ENCODE data around the gene ALCAM.
"Not testable (repeated sequence)": the region's sequence is repeated elsewhere in the genome, so short reads cannot be mapped to it uniquely, and the experiment has no call there.

Gene ALCAM

DNA sequence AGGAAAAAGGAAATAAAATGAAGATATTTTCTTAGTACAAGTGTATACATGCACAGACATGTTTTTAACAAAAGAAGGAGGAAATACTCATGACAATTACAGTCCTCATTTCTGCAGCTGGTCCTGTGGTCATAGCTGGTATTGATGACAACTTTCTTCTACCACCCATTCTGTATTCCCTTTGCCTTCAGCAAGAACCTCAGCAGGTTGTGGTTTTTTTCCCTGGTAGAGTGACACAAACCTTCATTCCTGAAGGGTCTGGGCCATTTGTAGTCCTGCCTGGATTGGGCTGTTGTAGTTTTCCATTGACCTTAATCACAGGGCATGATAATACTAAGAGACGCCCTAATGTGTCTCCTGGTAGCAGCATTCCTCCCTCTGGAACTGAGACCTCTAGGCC lies 235.0 kb downstream of the ALCAM start:
- DNase-seq: not testable (repeated sequence)

DNA sequence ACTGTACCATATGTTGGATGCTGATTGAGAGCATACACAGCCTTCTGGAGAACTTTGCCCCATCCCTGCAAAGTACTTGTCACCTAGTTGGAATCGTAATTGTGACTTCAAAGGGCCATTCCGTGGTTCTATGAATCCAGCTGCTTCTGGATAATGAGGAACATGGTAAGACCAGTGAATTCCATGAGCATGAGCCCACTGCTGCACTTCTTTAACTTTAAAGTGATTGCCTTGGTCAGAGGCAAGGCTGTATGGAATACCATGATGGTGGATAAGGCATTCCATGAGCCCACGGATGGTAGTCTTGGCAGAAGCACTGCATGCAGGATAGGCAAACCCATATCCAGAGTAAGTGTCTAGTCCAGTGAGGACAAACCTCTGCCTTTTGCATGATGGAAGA lies 235.6 kb downstream of the ALCAM start:
- DNase-seq: not testable (repeated sequence)

DNA sequence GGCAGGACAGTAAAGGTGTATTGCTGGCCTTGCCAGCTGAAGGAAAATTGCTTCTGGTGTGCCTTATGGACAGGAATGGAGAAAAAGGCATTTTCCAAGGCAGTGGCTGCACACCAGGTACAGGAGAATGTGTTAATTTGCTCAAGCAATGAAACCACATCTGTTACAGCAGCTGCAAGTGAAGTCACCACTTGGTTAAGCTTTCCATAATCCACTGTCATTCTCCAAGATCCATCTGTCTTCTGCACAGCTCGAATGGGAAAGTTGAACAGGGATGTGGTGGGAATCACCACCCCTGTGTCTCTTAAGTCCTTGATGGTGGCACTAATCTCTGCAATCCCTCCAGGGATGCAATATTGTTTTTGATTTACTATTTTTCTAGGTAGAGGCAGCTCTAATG lies 236.8 kb downstream of the ALCAM start:
- not testable (repeated sequence) for DNase-seq

DNA sequence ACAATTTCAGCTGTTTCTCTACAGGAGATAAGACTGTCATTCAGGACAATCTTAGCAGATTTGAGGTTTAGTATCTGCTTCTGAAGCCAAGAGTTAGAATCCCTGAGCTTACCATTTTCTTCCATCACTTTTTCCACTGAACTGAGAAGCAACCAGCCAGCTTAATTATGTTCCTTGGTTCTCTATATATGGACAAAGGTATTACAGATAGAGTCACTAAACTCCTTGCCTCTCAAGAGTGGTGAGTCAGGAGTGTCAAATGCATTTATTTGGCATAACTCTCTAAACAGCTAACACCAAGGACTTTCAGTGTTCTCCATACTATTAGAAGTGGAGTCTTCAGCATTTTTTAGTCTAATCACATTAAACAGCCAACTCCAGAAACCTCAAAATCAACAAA lies 239.3 kb downstream of the ALCAM start:
- no peak for DNase-seq

DNA sequence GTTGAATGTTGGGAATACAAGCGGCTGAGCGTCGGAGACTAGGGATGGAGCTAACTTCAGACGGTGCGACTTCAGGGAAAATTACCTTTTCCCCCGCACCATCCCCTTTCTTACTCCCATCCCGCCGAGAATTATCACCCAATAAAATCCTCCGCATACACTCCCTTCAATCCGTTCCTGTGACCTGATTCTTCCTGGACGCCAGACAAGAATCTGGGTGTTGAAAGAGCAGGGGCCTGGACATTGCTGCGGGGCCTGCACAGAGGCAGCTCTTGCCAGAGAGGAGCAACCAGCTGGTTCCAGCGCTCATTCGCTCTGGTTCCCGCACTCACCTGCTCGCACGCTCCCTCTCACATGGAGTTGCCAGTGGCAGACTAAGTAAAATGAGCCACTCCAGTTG lies 241.9 kb downstream of the ALCAM start:
- no peak for DNase-seq

DNA sequence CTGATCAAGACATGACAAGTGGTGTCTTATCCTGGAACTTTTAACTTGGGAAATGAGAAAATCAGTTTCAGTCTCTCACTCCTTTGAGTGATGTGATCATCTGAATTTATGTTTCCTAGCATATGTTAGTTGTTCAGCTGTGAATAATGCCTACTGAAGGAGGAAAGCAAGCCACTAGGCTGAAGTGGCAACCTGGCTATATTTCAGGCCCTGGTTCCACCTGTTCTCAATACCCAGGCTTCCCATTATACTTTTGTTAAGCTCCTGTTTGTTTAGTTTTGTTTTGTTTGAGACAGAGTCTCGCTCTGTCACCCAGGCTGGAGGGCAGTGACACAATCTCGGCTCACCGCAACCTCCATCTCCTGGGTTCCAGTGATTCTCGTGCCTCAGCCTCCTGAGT lies 243.8 kb downstream of the ALCAM start:
- no peak for DNase-seq

DNA sequence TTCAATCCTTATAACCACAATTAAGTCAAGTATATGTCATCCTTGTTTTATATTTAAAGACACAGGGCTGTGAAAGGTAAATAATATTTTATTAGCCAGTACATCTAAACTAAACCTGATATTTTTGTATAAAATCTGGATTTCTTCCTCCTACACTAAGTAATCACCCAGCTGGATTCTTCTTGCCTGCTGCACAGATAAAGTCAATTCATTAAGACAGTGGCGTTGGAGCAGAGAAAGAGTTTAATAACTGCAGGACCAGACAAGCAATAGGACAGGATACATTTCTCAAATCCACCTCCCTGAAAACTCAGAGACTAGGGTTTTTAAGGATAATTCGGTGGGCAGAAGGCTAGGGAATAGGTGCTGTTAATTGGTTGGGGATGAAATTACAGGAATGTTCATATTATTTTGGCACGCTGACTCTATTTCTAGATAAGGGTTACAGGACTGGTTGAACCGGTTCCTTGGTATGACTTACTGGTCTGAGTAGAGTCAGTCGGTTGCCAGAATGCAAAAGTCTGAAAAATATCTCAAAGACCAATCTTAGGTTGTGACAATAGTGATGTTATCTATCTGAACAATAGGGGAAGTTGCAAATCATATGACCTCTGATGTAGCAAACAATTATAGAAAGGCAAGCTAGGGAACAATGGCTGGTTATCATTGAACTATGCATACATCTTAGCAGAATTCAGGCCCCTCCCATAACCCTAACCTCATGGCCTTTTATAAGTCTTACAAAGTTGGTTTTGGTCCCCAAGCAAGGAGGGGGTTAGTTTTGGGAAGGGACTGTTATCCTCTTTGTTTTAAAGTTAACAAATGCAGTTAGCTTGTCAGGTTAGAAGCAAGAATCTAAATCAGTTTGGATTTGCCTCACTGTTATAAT lies 244.8 kb downstream of the ALCAM start:
- no peak for DNase-seq

DNA sequence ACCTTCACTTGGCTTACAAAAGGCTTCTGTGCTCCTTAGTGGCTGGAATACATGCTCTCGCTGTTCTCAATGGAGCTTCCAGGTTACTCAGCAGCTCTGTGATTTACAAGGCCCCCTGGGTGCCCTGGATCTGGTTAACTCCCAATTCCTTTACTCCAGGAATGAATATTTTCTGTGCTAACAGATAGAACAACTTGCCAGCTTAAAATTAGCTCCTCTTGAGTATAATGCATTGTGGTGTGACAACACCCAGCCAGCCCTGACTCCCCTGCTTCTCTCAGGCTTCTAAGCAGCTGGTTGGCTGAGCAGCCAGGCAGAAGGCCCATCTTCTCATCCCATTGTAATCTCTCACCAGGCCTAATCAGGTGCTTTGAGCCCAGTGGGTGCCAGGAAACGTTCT lies 246.4 kb downstream of the ALCAM start:
- DNase-seq: no peak

DNA sequence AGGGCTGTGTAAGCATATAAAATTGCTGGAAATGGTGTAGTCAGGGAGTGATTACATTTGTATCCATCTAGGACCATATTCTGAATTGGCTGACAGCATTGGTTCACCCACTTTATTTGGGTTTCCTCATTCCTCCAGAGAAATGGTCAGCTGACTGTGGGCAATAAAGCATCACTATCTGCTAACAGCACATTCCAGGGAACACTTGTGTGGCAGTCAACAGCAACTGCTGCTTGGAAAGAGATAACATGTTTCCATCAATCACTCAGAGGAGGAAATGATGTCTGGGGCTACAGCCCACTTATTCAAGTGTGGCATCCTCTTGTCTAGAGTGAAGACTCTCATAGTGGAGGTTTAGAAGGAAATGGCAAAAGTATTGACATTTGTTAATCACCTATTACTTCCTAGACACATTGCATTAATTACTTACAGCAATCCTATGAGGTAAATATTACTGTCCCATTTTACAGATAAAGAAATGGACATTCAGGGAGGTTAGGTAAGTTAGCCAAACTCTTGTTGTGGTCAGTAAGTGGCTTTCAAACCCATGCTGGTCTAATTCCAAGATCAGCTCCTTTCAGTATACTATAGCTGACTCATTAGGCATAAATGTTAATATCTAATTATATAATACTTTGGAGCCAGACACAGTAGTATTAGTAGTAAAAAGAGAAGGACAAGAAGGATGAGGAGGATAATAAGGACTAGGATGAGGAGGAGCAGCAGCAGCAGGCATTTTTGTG lies 247.8 kb downstream of the ALCAM start:
- no peak for DNase-seq

DNA sequence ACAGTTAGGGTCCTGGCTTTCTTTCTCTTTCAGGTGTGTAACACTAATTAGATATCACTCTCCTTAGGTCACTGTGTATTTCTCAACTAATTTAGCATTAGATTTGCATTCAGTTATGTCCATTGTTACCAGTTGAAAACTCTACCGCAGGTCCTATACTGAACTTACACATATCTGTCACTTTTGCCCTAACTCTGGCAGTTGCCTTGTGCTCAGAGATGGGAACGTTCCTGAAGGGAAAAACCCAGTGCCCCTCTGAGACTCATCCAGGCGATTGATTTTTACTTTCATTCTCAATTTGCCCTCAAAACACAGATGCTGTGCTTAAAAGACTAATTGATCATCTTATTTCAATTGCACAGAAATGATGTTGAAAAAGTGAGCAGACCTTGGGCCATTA lies 249.1 kb downstream of the ALCAM start:
- no peak for DNase-seq

DNA sequence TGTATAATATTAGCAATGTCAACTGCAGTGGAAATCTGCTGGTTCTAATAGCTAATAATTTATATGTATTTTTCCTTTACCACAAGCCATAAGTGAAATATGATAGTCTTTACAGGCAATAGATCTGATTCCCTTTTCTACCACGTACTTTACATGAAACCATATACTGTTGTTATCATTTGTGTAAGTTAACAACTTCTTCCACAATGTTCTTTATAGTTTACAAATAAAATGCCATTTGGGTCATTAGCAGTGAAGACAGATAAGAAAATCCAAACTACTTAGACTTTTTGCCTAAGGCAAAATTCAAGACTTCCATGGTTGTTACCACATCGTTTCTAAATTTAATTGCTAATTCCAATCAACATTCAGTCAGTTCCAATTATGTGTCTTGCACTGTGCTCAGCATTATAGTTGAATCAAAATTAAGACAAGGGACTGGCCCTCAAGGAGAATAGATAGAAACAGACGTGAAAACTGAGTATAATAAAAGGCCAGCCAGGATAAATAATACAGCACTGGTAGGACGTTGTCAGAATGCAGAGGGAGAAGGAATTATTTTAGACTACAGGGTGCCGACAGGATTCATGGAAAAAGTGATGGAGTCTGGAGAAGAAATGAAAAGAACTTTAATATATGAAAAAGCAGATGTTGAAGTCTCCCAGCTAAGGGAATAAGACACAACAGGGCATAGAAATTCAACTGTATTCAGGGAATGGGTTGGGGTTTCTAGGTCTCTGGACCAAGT lies 249.8 kb downstream of the ALCAM start:
- DNase-seq: no peak

DNA sequence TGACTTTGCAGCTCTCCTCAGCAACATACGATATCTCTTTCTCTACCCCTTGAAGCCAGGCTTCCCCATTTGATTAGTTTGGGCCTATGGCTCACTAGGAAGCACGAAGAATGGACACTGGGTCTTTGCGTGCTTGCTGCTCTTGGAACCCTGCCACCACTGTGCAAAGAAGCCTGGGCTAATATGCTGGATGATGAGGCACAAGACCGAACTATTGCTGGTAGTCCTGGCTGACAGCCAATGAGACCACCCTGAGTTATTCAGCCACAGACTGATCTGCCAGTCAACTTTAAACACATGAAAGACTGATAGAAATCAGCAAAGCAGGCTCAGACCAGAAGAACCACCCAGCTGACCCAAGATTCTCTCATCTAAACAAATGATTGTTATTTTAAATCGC lies 251.8 kb downstream of the ALCAM start:
- no peak for DNase-seq

DNA sequence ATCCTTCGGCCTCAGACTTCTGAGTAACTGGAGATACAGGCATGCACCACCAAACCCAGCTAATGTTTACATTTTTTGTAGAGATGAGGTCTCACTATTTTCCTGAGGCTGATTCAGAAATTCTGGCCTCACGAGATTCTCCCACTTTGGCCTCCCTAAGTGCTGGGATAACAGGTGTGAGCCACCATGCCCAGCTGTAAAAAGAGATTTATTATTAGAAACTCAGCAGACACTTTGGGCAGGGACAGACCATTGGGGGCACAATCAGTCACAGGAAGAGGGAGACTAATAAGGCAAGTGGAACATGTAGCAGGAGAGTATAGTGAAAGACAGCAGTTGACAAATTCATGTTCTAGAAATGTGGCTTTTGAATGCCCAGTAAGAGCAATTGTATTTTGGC lies 252.9 kb downstream of the ALCAM start:
- no peak for DNase-seq

DNA sequence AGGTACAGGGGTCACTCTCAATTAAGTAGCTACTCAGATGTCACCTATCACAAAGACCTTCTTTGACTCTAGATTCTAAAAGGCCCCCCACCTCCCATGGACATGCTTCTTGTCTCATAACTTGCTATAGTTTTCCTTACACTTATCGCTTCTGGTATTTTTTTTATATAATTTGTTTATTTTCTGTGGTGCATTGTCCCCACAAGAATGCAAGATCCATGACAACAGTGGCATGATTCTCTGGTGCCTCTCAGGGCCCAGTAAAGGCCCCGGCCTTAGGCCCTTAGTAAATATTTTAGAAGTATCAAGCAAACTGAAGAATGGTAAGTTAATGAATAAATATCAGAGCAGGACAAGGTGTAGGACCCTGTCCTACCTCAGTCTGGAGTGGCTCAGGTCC lies 253.5 kb downstream of the ALCAM start:
- DNase-seq: no peak

DNA sequence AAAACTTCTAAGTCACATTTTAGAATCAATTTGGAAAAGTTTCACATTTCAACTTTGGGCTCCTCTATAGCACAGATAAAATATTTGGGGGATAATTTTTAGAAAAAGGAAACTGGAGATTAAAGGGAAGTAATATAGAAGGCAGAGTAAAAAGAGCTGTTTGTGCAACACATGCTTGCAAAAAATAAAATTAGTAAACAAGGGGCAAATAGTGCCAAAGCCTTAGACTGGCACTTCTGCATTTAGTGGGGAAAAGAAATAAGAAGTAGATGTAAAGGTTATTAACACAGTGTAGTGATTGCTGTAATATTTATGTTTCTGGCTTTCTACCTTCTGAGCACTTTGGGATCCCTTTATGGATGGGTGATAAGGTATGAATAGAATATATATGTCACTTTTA lies 255.5 kb downstream of the ALCAM start:
- DNase-seq: peak; percentile 9 to 37

Measured in inflammatory macrophage treated with lipopolysaccharide for 1 hour (primary cell).